GM19025 (cell line): Measurements from ENCODE around the gene SSMEM1.
"Not testable (repeated sequence)": the region's sequence is repeated elsewhere in the genome, so short reads cannot be mapped to it uniquely, and the experiment has no call there.

Experiments
- ATAC-seq: cut with Tn5 transposase; IDR thresholded peaks from one replicate; pipeline ENCODE4 v1.9.1; 2021; ENCODE audit warnings: mild to moderate bottlenecking, low read depth, moderate library complexity; ENCODE audit not compliant: unreplicated experiment

Gene SSMEM1

GRCh38 chr7:130243486-130243885 is 35.8 kb downstream of the SSMEM1 start:
- not testable (repeated sequence) for ATAC-seq

GRCh38 chr7:130246491-130246890 is 38.8 kb downstream of the SSMEM1 start:
- ATAC-seq = not testable (repeated sequence)

GRCh38 chr7:130248842-130249241 is 41.2 kb downstream of the SSMEM1 start:
- not testable (repeated sequence) for ATAC-seq

GRCh38 chr7:130249626-130250025 is 42.0 kb downstream of the SSMEM1 start:
- not testable (repeated sequence) for ATAC-seq

GRCh38 chr7:130254555-130254954 is 46.9 kb downstream of the SSMEM1 start:
- no peak for ATAC-seq

- no peak for ATAC-seq
These were observed 49.0 kb downstream of the SSMEM1 start for GRCh38 chr7:130256704-130257103.

- no peak for ATAC-seq
These were observed 50.9 kb downstream of the SSMEM1 start for GRCh38 chr7:130258494-130259078.

GRCh38 chr7:130262448-130262847 is 54.8 kb downstream of the SSMEM1 start:
- no peak for ATAC-seq

- no peak for ATAC-seq
These were observed 55.5 kb downstream of the SSMEM1 start for GRCh38 chr7:130263130-130263529.
